ENCODE results near the gene PEBP1.

Gene PEBP1

DNA sequence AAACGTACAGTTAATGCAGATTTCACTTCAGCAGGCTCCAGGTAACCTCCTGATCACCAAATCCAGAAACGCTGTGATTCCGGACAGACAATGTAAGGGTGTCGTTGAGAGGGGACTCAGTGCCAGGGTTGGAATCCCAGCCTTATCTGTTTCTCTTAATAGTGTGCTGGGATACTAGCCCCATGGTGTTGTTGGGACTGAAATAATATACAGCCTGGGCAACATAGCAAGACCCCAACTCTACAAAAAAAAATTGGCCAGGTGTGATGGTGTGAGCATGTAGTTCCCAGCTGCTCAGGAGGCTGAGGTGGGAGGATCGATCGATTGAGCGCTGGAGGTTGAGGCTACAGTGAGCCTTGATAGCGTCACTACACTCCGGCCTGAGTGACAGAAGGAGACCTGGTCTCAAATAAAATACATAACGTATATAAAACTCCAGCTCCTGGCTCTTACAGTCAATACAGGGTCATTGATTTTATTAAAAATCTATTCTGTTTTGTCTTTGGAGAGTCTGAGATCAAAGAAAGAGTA lies 1.3 kb downstream of the PEBP1 start:
- no peak for DNase-seq

DNA sequence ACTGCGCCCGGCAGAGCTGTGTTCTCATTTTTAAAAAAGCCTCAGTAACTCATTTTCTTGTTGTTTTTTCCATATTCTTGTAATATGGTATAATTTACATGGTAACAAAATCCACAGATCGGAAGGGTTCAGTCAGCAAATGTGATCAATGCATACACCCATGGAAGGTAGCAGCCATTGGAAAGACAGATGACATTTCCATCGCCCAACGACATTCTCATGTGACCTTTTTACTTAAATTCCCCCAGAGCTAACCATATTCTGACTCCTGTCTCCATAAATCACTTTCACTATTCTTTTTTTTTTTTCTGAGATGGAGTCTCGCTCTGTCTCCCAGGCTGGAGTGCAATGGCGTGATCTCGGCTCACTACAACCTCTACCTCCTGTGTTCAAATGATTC lies 4.9 kb downstream of the PEBP1 start:
- DNase-seq: no peak

DNA sequence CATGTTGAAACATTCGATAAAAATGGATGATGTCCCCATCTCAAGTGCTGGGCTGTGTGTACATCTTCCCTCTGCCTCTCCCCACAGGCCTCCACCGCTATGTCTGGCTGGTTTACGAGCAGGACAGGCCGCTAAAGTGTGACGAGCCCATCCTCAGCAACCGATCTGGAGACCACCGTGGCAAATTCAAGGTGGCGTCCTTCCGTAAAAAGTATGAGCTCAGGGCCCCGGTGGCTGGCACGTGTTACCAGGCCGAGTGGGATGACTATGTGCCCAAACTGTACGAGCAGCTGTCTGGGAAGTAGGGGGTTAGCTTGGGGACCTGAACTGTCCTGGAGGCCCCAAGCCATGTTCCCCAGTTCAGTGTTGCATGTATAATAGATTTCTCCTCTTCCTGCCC lies 8.6 kb downstream of the PEBP1 start:
- DNase-seq: no peak

DNA sequence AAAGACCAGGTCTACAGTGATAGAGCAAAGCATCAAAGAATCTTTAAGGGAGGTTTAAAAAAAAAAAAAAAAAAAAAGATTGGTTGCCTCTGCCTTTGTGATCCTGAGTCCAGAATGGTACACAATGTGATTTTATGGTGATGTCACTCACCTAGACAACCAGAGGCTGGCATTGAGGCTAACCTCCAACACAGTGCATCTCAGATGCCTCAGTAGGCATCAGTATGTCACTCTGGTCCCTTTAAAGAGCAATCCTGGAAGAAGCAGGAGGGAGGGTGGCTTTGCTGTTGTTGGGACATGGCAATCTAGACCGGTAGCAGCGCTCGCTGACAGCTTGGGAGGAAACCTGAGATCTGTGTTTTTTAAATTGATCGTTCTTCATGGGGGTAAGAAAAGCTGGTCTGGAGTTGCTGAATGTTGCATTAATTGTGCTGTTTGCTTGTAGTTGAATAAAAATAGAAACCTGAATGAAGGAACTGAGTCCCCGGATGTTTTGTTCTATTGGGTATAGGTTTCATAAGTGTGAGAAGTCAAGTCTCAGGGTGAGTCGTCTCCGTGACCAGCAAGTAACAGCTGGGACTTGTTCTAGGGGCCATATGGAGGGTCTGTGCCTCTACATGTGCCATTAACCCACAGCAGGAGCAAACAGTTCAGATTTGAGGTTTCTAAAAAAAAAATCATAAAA lies 9.3 kb downstream of the PEBP1 start:
- DNase-seq: no peak

DNA sequence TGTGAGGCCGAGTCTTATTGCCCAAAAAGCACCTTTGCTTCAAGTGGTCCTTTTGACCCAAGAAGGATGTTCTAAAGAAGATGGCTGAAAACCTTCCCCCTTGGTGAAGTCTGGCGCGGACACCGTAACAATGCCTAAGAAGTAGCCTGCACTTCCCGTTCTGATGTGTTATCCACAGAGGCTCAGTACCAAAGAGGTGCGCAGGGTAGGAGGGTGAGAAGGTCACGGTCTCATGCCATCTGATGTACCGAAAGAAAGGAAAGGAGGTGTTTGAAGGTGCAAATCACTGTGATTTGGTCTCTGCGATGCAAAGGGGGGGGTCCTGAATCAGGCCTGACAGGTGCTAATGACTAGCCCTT lies 9.9 kb downstream of the PEBP1 start:
- no peak for DNase-seq

DNA sequence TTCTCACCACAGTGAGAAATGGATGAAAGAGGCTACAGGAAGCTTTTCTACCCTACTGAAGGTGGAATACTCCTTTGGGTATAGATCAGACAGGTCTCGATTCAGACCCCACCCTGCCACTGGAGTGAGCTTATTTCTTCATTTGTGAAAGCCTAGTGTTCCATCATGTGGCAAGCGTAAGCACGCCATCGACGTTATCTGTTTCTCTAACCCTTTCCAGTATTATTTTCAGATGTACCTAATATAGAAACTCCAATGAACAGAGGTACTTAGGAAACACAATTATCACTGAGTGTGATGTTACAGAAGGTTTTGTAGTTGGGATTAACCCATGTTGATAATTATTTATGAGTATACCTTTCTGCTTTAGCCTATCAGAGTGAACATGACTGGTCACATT lies 12.4 kb downstream of the PEBP1 start:
- no peak for DNase-seq

DNA sequence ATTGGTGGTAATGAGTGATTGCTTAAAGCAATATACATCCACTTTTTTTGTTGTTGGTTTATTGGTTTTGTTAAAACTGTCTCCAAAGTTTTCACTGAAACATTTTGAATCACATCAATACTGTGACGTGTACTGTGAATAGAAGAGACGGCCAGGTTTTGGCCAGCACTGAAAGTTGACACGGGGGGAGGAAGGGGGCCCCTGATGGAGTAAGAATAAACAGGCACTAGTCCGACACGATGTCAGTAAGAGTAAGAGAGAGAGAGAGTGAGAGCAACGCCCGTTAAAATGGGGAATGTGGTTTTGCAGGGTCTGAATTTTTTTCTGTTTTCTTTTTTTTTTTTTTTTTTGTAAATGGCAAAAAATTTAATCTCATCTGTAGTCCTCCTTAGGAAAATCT lies 14.7 kb downstream of the PEBP1 start:
- no peak for DNase-seq

DNA sequence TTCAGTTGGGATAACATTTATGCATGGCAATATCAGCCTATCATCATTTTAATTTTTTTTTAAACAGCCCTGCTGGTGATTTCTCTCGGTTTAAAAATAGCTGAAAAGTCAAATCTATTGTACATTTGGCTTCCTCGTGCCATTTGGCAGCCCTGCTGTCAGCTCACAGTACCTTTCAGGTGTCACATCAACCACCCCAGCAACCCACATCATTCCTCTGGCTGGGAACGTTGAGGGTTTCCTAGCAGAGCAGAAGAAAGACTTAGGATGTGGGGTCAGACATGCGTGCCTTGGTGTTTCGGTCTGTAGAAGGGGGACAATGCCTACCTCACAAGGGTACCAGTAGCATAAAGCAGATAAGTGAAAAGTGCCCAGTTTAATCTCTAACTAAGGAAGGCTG lies 15.8 kb downstream of the PEBP1 start:
- DNase-seq: no peak

DNA sequence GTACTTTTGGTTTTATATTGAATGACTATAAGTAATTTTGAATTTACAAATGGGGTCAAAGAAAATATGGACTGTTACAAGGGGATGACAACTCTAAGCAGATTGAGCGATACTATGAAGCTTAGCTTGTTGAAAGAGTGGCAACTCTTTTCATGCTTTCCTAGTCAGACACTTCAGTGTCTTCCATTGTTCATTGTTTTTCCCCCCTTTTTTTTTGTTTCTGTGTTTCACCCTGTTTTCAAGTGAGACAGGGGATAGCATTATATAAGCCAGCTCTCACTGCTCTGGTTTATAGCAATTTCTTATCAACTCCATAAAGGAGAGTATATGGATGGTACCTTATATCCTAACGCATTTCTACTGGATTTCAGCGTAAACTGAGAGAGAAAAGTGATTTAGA lies 24.6 kb downstream of the PEBP1 start:
- no peak for DNase-seq

DNA sequence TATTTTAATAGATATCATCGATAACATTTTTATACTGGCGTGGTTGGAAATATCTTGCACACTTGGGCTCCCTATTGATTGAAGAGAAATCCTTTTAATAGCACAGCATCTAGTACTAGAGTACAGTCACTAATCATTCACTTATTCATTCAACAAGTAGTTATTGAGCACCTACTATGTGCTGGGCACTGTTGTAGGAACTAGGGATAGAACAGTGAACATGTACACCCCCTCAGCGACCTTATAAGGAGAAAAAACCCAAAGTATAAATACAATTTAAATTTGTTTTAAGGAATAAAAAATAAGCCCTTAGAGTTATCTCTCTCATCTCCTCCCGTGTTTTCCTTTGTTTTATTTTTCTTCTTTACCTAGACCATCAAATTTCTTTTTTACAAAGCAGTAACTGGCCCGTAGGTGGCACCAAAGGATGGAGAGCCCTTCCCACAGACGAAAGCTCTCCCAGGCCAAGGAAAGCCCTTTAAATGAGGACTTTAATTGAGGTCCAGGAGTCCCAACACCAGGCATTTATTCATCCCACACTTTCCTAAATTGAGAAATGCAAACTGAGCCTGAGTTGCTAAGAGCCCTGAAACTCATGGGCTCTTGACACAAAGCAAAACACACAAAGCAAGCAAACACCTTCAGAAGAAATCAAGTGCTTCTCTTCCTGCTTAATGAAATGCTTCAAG lies 29.0 kb downstream of the PEBP1 start:
- no peak for DNase-seq

DNA sequence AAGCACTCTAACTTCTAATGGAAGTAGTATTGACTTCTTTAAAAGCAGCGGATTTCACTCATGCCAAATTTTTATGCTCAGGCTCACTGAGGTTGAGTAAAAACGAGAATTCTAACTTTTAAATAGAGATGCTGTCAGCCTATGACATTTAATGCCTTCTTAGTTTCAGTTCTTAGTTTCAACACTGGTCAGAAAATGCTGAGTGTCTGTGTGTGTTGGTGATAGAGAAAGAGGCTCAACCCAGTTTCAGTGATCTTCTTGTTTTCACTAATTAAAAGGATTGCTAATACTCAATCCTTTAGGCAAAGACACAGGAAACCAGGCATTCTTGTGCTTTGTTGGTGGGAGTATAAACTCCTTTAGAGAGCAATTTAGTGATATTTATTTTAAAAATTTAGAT lies 31.0 kb downstream of the PEBP1 start:
- DNase-seq: no peak

DNA sequence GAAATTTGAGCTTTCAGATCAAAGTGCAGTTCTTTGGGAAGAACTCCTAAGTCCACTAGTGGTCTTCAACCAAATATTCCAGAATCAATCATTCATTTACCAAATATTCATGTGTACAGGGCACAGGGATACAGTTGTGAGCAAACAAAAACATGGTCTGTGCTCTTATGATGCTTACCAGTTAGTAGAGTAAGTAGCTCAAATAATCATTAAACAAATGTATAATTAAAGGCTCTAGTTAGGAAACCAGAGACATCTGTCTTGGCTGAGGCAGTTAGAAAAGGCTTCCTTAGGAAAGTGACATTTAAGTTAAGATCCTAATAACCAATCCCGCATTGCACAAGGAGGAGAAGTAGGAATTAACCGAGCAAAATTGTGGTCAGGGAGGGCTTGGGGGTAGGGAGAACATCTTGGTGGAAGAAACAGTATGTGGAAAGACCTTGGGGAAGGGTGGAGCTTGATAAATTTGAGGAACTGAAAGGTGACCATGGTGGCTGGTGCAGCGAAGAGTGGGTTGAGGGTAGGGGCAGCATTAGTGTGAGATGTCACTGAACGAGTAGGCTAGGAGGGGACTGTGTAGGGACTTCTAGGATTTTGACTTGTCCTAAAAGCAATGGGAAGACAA lies 40.0 kb downstream of the PEBP1 start:
- no peak for DNase-seq

DNA sequence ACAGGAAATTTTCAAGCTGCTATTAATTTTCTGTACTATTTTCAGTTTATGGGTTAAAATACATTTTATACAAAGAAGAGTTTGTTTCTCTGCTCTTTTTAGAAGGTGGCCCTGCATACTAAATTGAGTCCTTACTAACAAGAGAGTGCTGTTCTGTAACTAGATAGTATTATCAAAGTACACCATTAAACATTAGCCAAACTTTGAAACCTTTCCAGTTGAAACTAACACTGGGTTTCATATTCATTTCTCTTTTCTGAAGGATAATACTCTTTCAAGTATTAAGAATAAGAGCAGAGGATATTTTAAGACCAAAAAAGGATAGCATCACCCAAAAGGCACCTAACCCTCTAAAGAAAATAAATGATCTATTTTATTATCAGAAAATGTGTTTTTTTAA lies 47.2 kb downstream of the PEBP1 start:
- DNase-seq: no peak

DNA sequence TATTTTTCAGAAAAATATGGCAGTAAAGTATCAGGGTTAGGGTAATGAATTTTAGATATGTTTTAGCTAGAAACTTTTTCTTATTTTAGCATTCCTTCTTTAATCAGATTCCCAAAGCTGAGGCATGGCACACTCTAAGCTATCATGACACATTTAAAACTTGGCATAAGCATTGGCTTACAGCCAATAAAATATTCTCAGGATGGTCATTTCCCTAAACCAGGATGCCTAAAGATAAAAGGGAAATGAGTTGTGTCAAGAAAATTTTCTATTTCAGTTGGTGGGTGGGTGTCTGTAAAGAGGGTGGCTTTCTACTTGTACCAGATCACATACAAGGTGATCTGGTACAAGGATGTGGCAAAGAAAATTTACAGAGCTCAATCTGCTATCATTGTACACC lies 47.8 kb downstream of the PEBP1 start:
- no peak for DNase-seq

DNA sequence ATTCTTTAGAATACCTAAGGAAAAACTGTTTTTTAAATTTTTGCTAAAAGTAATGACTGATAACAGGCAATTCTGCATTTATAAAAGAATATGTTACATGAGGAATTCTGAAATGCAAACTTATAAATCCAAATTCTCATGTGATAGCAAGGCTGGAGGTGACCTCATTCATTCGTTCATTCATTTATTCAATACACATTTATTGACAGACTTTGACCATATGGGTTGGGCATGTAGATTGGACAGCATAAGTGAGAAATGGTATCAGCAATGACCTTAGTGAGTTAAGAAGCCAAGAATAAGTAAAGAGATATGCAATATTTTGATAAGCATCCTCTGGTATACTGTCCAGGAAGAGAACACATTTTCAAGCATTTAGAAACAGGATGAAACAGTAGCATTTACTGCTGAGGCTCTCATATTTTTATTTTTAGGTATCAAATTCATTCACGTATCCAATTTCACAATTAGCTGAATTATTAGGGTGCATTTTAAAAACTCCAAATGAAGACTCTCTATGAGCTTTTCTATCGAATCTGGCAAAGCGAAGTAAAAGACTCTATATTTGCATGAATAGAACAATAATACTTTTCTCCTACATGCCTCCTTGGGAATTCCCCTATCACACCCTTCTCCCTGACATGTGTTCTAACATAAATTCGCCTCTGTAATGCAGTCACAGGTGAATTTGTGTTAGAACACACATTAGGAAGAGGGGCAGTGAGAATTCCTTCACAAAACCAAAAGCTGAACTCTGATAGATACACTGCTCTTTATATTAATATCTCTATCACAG lies 49.9 kb downstream of the PEBP1 start:
- no peak for DNase-seq

DNA sequence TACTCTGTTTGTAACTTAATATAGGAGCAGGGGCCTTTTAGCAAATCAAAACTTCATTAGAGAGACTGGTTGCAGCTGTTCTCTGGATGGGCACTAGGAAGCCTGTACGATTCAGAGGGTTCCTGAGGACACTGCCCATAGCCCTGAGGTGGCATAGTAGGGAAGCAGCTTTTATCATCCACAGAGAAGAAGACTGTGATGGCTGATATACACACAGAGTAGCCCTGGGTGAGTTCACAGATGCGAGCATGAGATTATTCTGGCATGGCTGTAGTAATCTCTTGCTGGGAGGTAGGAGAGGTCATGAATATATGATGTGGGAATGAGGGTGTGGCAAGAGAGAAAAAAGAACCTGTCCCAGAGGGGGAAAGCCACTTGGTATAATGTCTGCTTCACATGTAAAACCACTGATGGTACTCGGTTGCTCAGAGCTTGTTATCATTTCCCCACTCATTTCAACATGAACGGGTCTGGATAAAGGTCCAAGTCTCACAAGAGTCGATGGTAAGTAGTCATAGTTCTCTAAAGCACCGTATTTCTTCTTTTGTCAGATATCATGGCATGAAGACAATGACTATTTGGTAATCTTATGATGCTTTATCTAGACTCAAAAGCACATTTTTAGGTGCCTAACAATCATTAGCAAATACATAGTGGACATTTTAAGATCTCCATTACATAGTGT lies 52.0 kb downstream of the PEBP1 start:
- DNase-seq: no peak

DNA sequence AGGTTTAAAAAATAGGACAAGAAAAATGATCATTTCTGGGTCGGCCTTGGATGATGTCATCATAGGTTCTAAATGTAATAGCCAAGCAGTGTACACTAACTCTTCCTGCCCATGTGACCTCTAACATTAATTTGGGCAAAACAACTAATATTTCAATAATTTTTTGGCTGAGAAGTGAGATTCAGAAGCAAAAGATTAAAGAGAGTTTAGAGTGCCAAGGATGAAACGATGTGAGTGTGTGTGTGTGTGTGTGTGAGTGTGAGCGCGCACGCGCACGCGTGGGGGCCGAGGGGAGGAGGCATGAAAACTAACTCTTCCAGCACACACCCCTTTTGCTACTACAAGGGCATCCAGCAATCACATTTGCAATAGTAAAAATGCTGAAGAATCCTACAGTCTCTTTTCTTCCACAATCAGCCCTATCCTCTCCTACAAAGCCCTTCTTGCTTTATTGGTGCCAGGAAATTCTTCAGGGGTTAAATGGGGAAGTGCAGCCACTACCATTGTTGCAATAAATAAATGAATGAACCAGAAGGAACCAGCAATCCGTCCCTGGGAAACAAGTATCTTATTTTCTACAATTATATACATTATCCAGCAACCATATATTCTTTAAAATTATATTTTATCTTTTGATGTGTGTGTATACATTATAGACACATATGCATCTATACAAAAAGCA lies 52.9 kb downstream of the PEBP1 start:
- DNase-seq: no peak

DNA sequence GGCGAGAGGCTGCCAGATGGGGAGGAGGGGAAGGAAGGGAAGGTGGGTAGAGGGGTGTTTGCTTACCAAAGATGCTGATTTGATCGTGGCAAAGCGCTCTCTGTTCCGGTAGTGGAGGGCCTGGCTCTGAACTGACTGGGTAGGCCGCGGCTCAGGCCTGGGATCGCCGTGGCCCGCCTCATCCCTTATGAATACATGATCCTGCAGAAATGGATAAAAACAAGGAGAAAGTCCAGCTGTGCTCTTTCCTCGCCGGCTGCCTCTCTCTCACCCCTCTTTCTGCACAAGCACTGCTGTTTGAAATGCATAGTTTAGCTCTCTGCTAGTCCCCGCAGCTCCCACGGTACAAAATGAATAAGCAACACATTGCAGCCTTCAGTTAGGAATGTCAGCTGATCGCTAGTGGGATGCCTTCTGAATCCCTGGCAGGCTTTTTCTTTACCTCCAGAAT lies 53.8 kb downstream of the PEBP1 start:
- no peak for DNase-seq

DNA sequence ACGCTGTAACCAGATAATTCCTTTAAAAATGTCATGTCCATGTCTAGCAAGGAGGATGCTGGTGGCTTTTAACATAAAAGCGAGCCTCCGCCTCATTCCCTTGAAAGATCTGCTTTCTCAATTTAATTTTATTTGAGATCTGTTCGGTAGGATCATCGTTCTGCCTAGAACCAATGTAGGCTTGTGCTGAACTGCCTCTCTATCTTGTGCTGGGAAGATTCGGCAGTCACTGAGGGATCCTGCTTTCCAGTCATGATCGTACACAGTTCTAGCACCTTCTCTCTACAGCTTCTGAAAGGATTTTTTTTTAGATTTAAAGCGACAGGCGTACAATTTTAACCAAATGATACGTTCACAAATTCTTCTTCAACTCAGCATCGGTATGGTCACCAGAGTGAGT lies 54.3 kb downstream of the PEBP1 start:
- no peak for DNase-seq

DNA sequence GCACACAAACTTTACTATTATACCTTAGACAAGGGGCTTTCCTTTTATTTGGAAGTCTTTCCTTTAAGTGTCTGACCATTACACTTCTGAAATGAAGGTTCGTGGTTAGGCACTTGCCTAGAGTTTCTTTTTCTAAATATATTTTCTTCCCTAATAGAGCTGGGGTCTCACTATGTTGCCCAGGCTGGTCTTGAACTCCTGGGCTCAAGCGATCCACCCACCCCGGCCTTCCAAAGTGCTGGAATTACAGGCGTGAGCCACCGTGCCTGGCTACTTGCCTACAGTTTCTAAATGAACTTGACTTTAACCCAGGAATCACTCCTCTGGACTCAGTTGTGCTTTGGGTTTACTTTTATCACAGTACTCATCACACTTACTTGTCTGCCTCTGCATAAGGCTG lies 57.6 kb downstream of the PEBP1 start:
- DNase-seq: no peak

DNA sequence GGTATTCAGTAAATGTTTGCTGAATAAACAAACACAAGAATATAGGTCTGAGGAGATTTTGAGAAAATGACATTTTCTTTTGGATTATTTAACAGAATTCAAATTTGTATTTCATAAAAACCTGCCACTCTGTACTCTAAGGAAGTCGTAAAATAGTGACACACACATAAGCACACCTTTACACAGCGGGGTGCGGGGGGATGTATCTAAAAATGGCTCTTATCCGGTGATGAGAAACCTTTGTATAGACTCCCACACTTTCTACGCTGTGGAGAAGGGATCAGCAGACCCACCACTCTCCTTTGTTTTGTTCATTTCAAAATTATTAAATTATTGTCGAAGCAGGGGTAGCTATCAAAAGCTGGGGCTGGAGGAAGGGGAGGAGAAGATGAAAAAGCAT lies 58.0 kb downstream of the PEBP1 start:
- no peak for DNase-seq
